Endothelial cell of umbilical vein (primary cell): ENCODE data around the gene SEMA4F. TPM values are rescaled to one million over a fixed set of nuclear protein-coding genes. Genes with fewer than 3 reads are reported as not detected.

ENCODE experiments used
- BruUV-seq: library from RNA; stranded (reverse); fragments of 400-500 nt; replicated peaks from 2 replicates; lab custom pipeline; 2021; lab: Mats Ljungman, UMichigan
- CTCF ChIA-PET: fragments of 300-600, 350-600 bp; sonication (Branson Sonifier 250); formaldehyde crosslinking; loops from one replicate; lab custom pipeline; 2021; ENCODE audit warnings: antibody characterized with exemption, inconsistent platforms; lab: Charles Lee
- POLR2A ChIA-PET: fragments of 300-600, 350-600 bp; sonication (Branson Sonifier 250); formaldehyde crosslinking; loops from one replicate; lab custom pipeline; 2021; ENCODE audit warnings: antibody characterized with exemption, inconsistent platforms; lab: Charles Lee
- DNase-seq: peaks from one replicate; pipeline ENCODE4 v3.0.0-alpha.2; 2011; ENCODE audit warnings: low read depth, low spot score
- FAIRE-seq: peaks from 2 replicates; lab custom pipeline; 2011; peaks lifted over from hg19 to GRCh38; lab: Jason Lieb, UNC
- H2AFZ ChIP-seq: 2 replicates; pipeline ENCODE4 v1.6.0; 2012; ENCODE audit warnings: low read depth, low read length, control low read depth, inconsistent platforms
- H3K27ac ChIP-seq: 2 replicates; pipeline ENCODE4 v1.5.1; 2011; ENCODE audit warnings: low read depth, mild to moderate bottlenecking, control low read depth, low read length, moderate library complexity; ENCODE audit not compliant: insufficient read depth
- H3K27me3 ChIP-seq, 2 experiments: 2 replicates each; pipeline versions ENCODE4 v1.6.0 to v1.6.1; 2011; ENCODE audit warnings: low read length in 2 of 2, mixed read lengths in 1 of 2; ENCODE audit not compliant: control insufficient read depth in 2 of 2, insufficient read depth in 2 of 2
- H3K36me3 ChIP-seq, 2 experiments: 2 replicates in 1 of 2; 3 replicates in 1 of 2; pipeline ENCODE4 v1.5.1; 2011; ENCODE audit warnings: low read length in 2 of 2, mild to moderate bottlenecking in 1 of 2, moderate library complexity in 1 of 2; ENCODE audit not compliant: control insufficient read depth in 2 of 2, insufficient read depth in 2 of 2; ENCODE audit errors: extremely low read depth in 1 of 2
- H3K4me1 ChIP-seq: 3 replicates; pipeline ENCODE4 v1.5.1; 2011; ENCODE audit warnings: mild to moderate bottlenecking, low read length; ENCODE audit not compliant: control insufficient read depth, insufficient read depth; ENCODE audit errors: extremely low read depth
- H3K4me2 ChIP-seq: 2 replicates; pipeline ENCODE4 v1.6.1; 2011; ENCODE audit warnings: low read length, control low read depth, mixed read lengths; ENCODE audit not compliant: insufficient read depth
- H3K4me3 ChIP-seq, 3 experiments: fragments of 200-600 bp in 1 of 3; sonication (generic), shearing (Covaris generic) in 1 of 3; replicated peaks in 1 of 3; 2 replicates each; pipeline ENCODE4 v1.5.1; 2011 to 2016; ENCODE audit warnings: control low read depth in 3 of 3, low read length in 3 of 3, mild to moderate bottlenecking in 2 of 3, inconsistent platforms in 1 of 3, low read depth in 1 of 3, moderate library complexity in 1 of 3; ENCODE audit not compliant: insufficient read depth in 1 of 3
- H3K79me2 ChIP-seq: 2 replicates; pipeline ENCODE4 v1.6.0; 2012; ENCODE audit warnings: low read length, inconsistent platforms; ENCODE audit not compliant: control insufficient read depth, insufficient read depth
- H3K9ac ChIP-seq: replicated peaks from 2 replicates; pipeline ENCODE3; 2011; ENCODE audit warnings: low read length, control low read depth; ENCODE audit not compliant: insufficient read depth; ENCODE audit errors: extremely low read depth
- H3K9me1 ChIP-seq: replicated peaks from 3 replicates; pipeline ENCODE4 v1.6.0; 2011; ENCODE audit warnings: mild to moderate bottlenecking, low read length; ENCODE audit not compliant: control insufficient read depth, insufficient read depth; ENCODE audit errors: extremely low read depth
- H3K9me3 ChIP-seq: replicated peaks from 2 replicates; pipeline ENCODE4 v1.5.1; 2012; ENCODE audit warnings: low read length, inconsistent platforms; ENCODE audit not compliant: control insufficient read depth, insufficient read depth
- H4K20me1 ChIP-seq: replicated peaks from 2 replicates; pipeline ENCODE3; 2011; ENCODE audit warnings: mild to moderate bottlenecking, low read length; ENCODE audit not compliant: control insufficient read depth, insufficient read depth; ENCODE audit errors: extremely low read depth
- CTCF ChIP-seq, 2 donors: IDR thresholded peaks; 1 replicate in 1 of 2; 2 replicates in 1 of 2; pipeline ENCODE4 v1.5.1; 2011; ENCODE audit warnings: low read length in 2 of 2, mild to moderate bottlenecking in 2 of 2, moderate library complexity in 2 of 2, control low read depth in 1 of 2, inconsistent platforms in 1 of 2, low read depth in 1 of 2; ENCODE audit not compliant: insufficient read depth in 1 of 2; ENCODE audit errors: extremely low read depth in 1 of 2
- EZH2 ChIP-seq: IDR thresholded peaks from 2 replicates; pipeline ENCODE4 v1.6.1; 2012; ENCODE audit warnings: borderline replicate concordance, low read depth, mild to moderate bottlenecking, moderate library complexity, low read length, inconsistent platforms; ENCODE audit not compliant: severe bottlenecking
- FOS ChIP-seq: IDR thresholded peaks from 2 replicates; pipeline ENCODE4 v1.6.1; 2011; ENCODE audit warnings: mild to moderate bottlenecking, low read length, moderate library complexity, borderline replicate concordance; ENCODE audit not compliant: insufficient read depth
- GATA2 ChIP-seq: IDR thresholded peaks from 2 replicates; pipeline ENCODE4 v1.7.0; 2011; ENCODE audit warnings: low read depth, mild to moderate bottlenecking, moderate library complexity, mixed read lengths, low read length; ENCODE audit not compliant: insufficient read length, insufficient read depth
- JUN ChIP-seq: IDR thresholded peaks from 2 replicates; pipeline ENCODE4 v1.6.1; 2011; ENCODE audit warnings: borderline replicate concordance, low read depth; ENCODE audit not compliant: insufficient read length, insufficient read depth
- MAX ChIP-seq: IDR thresholded peaks from 2 replicates; pipeline ENCODE4 v1.6.1; 2011; ENCODE audit not compliant: insufficient read depth, insufficient read length
- MYC ChIP-seq: IDR thresholded peaks from one replicate; pipeline ENCODE4 v1.6.1; 2011; ENCODE audit warnings: mild to moderate bottlenecking, low read depth, low read length
- POLR2A ChIP-seq: IDR thresholded peaks from 2 replicates; pipeline ENCODE4 v1.6.1; 2012; ENCODE audit warnings: low read depth, mild to moderate bottlenecking, control low read depth, low read length
- POLR2AphosphoS5 ChIP-seq: IDR thresholded peaks from 2 replicates; pipeline ENCODE4 v1.6.1; 2012; ENCODE audit warnings: low read depth, mild to moderate bottlenecking, control low read depth, low read length, moderate library complexity; ENCODE audit not compliant: insufficient read depth
- dilution Hi-C: fragments of 300-500 bp; cut with MboI; formaldehyde crosslinking; loops from one replicate; pipeline ENCODE4 v1.15.0; 2019; ENCODE audit warnings: low sequenced_read_pairs; ENCODE audit not compliant: extremely low pct_ligation_motif_present
- intact Hi-C: fragments of 100-400 bp; cut with micrococcal nuclease; formaldehyde crosslinking; loops from one replicate; pipeline ENCODE4 v1.10.0; 2022
- polyA plus RNA-seq, 4 experiments: library from polyadenylated mRNA; depleted of rRNA in 3 of 4; stranded (reverse) in 3 of 4; unstranded in 1 of 4; fragments of >200 nt; gene quantifications; 2 replicates each; pipeline versions ENCODE4 v1.2.1 to v1.2.3, GENCODE V29; 2011 to 2012; ENCODE audit warnings: missing spikeins in 1 of 4
- total RNA-seq: library from RNA; stranded (reverse); gene quantifications from 2 replicates; pipeline ENCODE4 v1.2.3, GENCODE V29; 2021

SEMA4F gene
- total and polyA plus RNA-seq, 2 donors (not counting 3 experiments of a cell fraction or from before 2014, with no cell fraction given), result 5.3 to 6.0 TPM

GRCh38 chr2:74707837-74708236 is 53.8 kb downstream of the SEMA4F start:
- TF ChIP-seq MYC (no peak), GATA2 (no peak), FOS (no peak), MAX (no peak), POLR2A (no peak), EZH2 (no peak), POLR2AphosphoS5 (no peak), CTCF (IDR thresholded peaks at IDR 0.05; ENCODE audit: extremely low read depth in 1 of 2, insufficient read depth in 1 of 2, low read depth in 1 of 2, low read length in 2 of 2) (no peak), JUN (no peak)
- ChIA-PET POLR2A (no interaction called here), CTCF (no interaction called here)
- DNase-seq, result no peak
- no peaks in the 10 kb centered on the region for H3K9me3 ChIP-seq
- H2AFZ ChIP-seq, result no peak overlapping the region
- dilution Hi-C loops (no loop called here), intact Hi-C loops (no loop called here)
- no peaks in the 10 kb centered on the region for H3K79me2 ChIP-seq
- no peaks in the 10 kb centered on the region for H4K20me1 ChIP-seq
- no peak overlapping the region for H3K4me3 ChIP-seq
- H3K9me1 ChIP-seq, result no peaks in the 10 kb centered on the region
- H3K9ac ChIP-seq, result no peak overlapping the region
- BruUV-seq, result no TSS peak
- H3K4me1 ChIP-seq, result no peaks in the 10 kb centered on the region
- no peak overlapping the region for H3K4me2 ChIP-seq
- H3K27me3 ChIP-seq, result peaks cover 3 to 6% of the 10 kb centered on the region in 2 experiments
- no peak for FAIRE-seq
- H3K36me3 ChIP-seq, result no peaks in the 10 kb centered on the region
- no peak overlapping the region for H3K27ac ChIP-seq
